ENCODE measurements around the gene RAB11FIP4. TPM values are rescaled to one million over a fixed set of nuclear protein-coding genes. Genes with fewer than 3 reads are reported as not detected.
"Not testable (repeated sequence)": the region's sequence is repeated elsewhere in the genome, so short reads cannot be mapped to it uniquely, and the experiment has no call there.

The RAB11FIP4 gene
- total RNA-seq, 1 donor from 2014 or later: 1.0 TPM

- Histone ChIP-seq H3K36me3 (ENCODE audit: control insufficient read depth in 3 of 3, insufficient read depth in 3 of 3, low read length in 3 of 3) (peaks cover 5 to 13% (median 6%) of the 10 kb centered on the region in 3 donors), H3K27me3 (ENCODE audit: control insufficient read depth in 3 of 3, insufficient read depth in 3 of 3, low read length in 3 of 3) (no peaks in the 10 kb centered on the region), H3K4me3 (ENCODE audit: low read length in 3 of 3) (no peak overlapping the region), H3K4me1 (ENCODE audit: control insufficient read depth in 3 of 3, insufficient read depth in 3 of 3, low read length in 3 of 3) (no peaks in the 10 kb centered on the region), H3K9ac (ENCODE audit: low read depth in 1 of 3, low read length in 3 of 3) (no peak overlapping the region), H3K9me3 (ENCODE audit: control insufficient read depth in 3 of 3, low read length in 3 of 3) (no peaks in the 10 kb centered on the region), H3K27ac (ENCODE audit: low read depth, low read length) (no peak overlapping the region)
Measured at GRCh38 chr17:31371511-31372097, 19.9 kb upstream of the RAB11FIP4 start.

DNA sequence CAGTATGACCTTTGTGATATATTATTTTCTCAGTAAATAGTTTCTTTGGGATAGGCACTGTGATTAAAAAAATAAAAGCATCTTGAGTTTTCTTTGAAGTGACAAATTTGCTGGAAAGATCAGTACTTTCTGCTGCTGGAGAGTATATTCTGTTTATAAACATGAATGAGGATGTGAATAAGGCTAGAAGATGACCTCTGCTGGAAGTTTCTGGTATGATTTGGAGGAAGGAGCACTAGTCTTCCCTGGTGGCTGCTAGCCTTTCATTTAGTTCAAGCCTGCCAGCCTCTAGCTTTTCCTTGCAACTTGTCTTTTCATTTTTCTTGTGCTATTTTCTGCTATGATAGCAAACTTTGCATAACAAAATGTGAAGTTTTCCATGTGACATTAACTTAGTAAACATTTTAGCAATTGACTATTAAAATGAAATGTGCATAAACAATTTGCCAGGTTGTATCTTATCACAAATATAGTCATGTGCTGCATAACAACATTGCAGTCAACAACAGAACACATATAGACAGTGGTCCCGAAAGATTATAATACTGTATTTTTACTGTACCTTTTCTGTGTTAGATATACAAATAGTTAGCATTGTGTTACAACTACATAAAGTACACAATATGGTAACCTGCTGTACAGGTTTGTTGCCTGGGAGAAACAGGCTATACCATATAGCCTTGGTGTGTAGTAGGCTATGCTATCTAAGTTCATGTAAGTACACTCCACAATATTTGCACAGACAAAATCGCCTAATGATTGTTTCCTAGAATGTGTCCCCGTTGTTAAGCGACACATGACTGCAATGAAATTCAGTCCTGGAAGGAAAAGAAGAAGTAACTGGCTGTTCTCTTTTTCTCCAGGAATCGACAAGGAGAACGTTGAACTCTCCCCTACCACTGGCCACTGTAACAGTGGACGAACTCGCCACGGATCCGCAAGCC lies 18.1 kb upstream of the RAB11FIP4 start:
- Histone ChIP-seq H3K9ac (ENCODE audit: low read depth in 1 of 3, low read length in 3 of 3) (no peak overlapping the region), H3K27ac (ENCODE audit: low read depth, low read length) (no peak overlapping the region), H3K36me3 (ENCODE audit: control insufficient read depth in 3 of 3, insufficient read depth in 3 of 3, low read length in 3 of 3) (peaks cover 5 to 13% (median 6%) of the 10 kb centered on the region in 3 donors), H3K4me3 (ENCODE audit: low read length in 3 of 3) (no peak overlapping the region), H3K27me3 (ENCODE audit: control insufficient read depth in 3 of 3, insufficient read depth in 3 of 3, low read length in 3 of 3) (no peaks in the 10 kb centered on the region), H3K9me3 (ENCODE audit: control insufficient read depth in 3 of 3, low read length in 3 of 3) (no peaks in the 10 kb centered on the region), H3K4me1 (ENCODE audit: control insufficient read depth in 3 of 3, insufficient read depth in 3 of 3, low read length in 3 of 3) (no peaks in the 10 kb centered on the region)

- no peak overlapping the region for H3K27ac ChIP-seq (ENCODE audit: low read depth, low read length)
- no peaks in the 10 kb centered on the region for H3K27me3 ChIP-seq (ENCODE audit: control insufficient read depth in 3 of 3, insufficient read depth in 3 of 3, low read length in 3 of 3)
- H3K9me3 ChIP-seq (ENCODE audit: control insufficient read depth in 3 of 3, low read length in 3 of 3): no peaks in the 10 kb centered on the region
- no peak overlapping the region for H3K4me3 ChIP-seq (ENCODE audit: low read length in 3 of 3)
- no peaks in the 10 kb centered on the region for H3K4me1 ChIP-seq (ENCODE audit: control insufficient read depth in 3 of 3, insufficient read depth in 3 of 3, low read length in 3 of 3)
- peaks cover 5 to 13% (median 6%) of the 10 kb centered on the region in 3 donors for H3K36me3 ChIP-seq (ENCODE audit: control insufficient read depth in 3 of 3, insufficient read depth in 3 of 3, low read length in 3 of 3)
- H3K9ac ChIP-seq (ENCODE audit: low read depth in 1 of 3, low read length in 3 of 3): no peak overlapping the region
Measured at GRCh38 chr17:31374094-31374447, 17.4 kb upstream of the RAB11FIP4 start.

- no peaks in the 10 kb centered on the region for H3K27me3 ChIP-seq (ENCODE audit: control insufficient read depth in 3 of 3, insufficient read depth in 3 of 3, low read length in 3 of 3)
- H3K27ac ChIP-seq (ENCODE audit: low read depth, low read length): no peak overlapping the region
- no peak overlapping the region for H3K9ac ChIP-seq (ENCODE audit: low read depth in 1 of 3, low read length in 3 of 3)
- no peak overlapping the region for H3K4me3 ChIP-seq (ENCODE audit: low read length in 3 of 3)
- no peaks in the 10 kb centered on the region for H3K9me3 ChIP-seq (ENCODE audit: control insufficient read depth in 3 of 3, low read length in 3 of 3)
- H3K4me1 ChIP-seq (ENCODE audit: control insufficient read depth in 3 of 3, insufficient read depth in 3 of 3, low read length in 3 of 3): no peaks in the 10 kb centered on the region
- H3K36me3 ChIP-seq (ENCODE audit: control insufficient read depth in 3 of 3, insufficient read depth in 3 of 3, low read length in 3 of 3): peaks cover 5 to 13% (median 6%) of the 10 kb centered on the region in 3 donors
Measured at GRCh38 chr17:31374503-31374902, 17.0 kb upstream of the RAB11FIP4 start.

- Histone ChIP-seq H3K36me3 (ENCODE audit: control insufficient read depth in 3 of 3, insufficient read depth in 3 of 3, low read length in 3 of 3) (peaks cover 4 to 9% (median 8%) of the 10 kb centered on the region in 3 donors), H3K27ac (ENCODE audit: low read depth, low read length) (no peak overlapping the region), H3K9me3 (ENCODE audit: control insufficient read depth in 3 of 3, low read length in 3 of 3) (no peaks in the 10 kb centered on the region), H3K9ac (ENCODE audit: low read depth in 1 of 3, low read length in 3 of 3) (no peak overlapping the region), H3K4me3 (ENCODE audit: low read length in 3 of 3) (no peak overlapping the region), H3K27me3 (ENCODE audit: control insufficient read depth in 3 of 3, insufficient read depth in 3 of 3, low read length in 3 of 3) (no peaks in the 10 kb centered on the region), H3K4me1 (ENCODE audit: control insufficient read depth in 3 of 3, insufficient read depth in 3 of 3, low read length in 3 of 3) (no peaks in the 10 kb centered on the region)
Measured at GRCh38 chr17:31378638-31379037, 12.8 kb upstream of the RAB11FIP4 start.

DNA sequence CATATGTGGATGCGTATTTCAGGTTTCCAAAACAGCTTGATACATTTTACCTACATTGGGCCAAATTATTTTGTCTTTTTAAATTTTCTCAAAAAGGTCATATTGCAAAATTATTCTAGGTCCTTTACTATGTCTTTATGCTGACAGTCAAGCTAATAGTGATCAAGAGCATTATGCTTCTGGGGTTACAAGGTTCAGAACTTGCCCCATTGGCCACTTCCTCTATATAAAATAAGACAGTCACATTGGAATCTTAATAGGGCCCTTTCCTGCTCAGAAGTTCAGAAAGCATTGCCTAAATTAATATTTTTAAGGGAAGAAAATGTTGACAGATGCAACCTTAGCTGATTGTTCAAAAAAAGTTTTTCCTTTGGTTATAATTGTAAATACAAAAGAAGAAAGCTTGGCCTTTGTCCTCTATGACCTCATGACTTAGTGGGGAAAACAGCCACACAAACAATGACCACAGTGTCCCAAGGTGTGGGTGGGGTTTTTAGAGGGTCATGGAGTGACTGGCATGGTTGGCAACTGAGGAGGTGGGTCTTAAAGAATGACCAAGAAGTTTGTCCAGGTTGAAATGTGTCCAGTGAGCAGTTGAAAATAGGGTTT lies 11.8 kb upstream of the RAB11FIP4 start:
- Histone ChIP-seq H3K36me3 (ENCODE audit: control insufficient read depth in 3 of 3, insufficient read depth in 3 of 3, low read length in 3 of 3) (peaks cover 0 to 4% (median 0%) of the 10 kb centered on the region in 3 donors), H3K27me3 (ENCODE audit: control insufficient read depth in 3 of 3, insufficient read depth in 3 of 3, low read length in 3 of 3) (no peaks in the 10 kb centered on the region), H3K4me1 (ENCODE audit: control insufficient read depth in 3 of 3, insufficient read depth in 3 of 3, low read length in 3 of 3) (no peaks in the 10 kb centered on the region), H3K4me3 (ENCODE audit: low read length in 3 of 3) (no peak overlapping the region), H3K27ac (ENCODE audit: low read depth, low read length) (no peak overlapping the region), H3K9ac (ENCODE audit: low read depth in 1 of 3, low read length in 3 of 3) (no peak overlapping the region), H3K9me3 (ENCODE audit: control insufficient read depth in 3 of 3, low read length in 3 of 3) (no peaks in the 10 kb centered on the region)

- peaks cover 0 to 4% (median 0%) of the 10 kb centered on the region in 3 donors for H3K36me3 ChIP-seq (ENCODE audit: control insufficient read depth in 3 of 3, insufficient read depth in 3 of 3, low read length in 3 of 3)
- H3K4me3 ChIP-seq (ENCODE audit: low read length in 3 of 3): no peak overlapping the region
Measured at GRCh38 chr17:31381165-31381668, 10.3 kb upstream of the RAB11FIP4 start.

GRCh38 chr17:31382668-31383275 lies 8.7 kb upstream of the RAB11FIP4 start:
- not testable (repeated sequence) for H3K27ac ChIP-seq (ENCODE audit: low read depth, low read length); H3K9me3 ChIP-seq (ENCODE audit: control insufficient read depth in 3 of 3, low read length in 3 of 3); H3K4me3 ChIP-seq (ENCODE audit: low read length in 3 of 3); H3K27me3 ChIP-seq (ENCODE audit: control insufficient read depth in 3 of 3, insufficient read depth in 3 of 3, low read length in 3 of 3); H3K9ac ChIP-seq (ENCODE audit: low read depth in 1 of 3, low read length in 3 of 3); H3K4me1 ChIP-seq (ENCODE audit: control insufficient read depth in 3 of 3, insufficient read depth in 3 of 3, low read length in 3 of 3); H3K36me3 ChIP-seq (ENCODE audit: control insufficient read depth in 3 of 3, insufficient read depth in 3 of 3, low read length in 3 of 3)

More at GRCh38 chr17:31381165-31381668, 10.3 kb upstream of the RAB11FIP4 start:
- Histone ChIP-seq H3K27ac (ENCODE audit: low read depth, low read length) (no peak overlapping the region), H3K4me1 (ENCODE audit: control insufficient read depth in 3 of 3, insufficient read depth in 3 of 3, low read length in 3 of 3) (no peaks in the 10 kb centered on the region), H3K9ac (ENCODE audit: low read depth in 1 of 3, low read length in 3 of 3) (no peak overlapping the region), H3K9me3 (ENCODE audit: control insufficient read depth in 3 of 3, low read length in 3 of 3) (no peaks in the 10 kb centered on the region), H3K27me3 (ENCODE audit: control insufficient read depth in 3 of 3, insufficient read depth in 3 of 3, low read length in 3 of 3) (no peaks in the 10 kb centered on the region)

- not testable (repeated sequence) for H3K4me1 ChIP-seq (ENCODE audit: control insufficient read depth in 3 of 3, insufficient read depth in 3 of 3, low read length in 3 of 3); H3K36me3 ChIP-seq (ENCODE audit: control insufficient read depth in 3 of 3, insufficient read depth in 3 of 3, low read length in 3 of 3); H3K27ac ChIP-seq (ENCODE audit: low read depth, low read length); H3K9me3 ChIP-seq (ENCODE audit: control insufficient read depth in 3 of 3, low read length in 3 of 3); H3K4me3 ChIP-seq (ENCODE audit: low read length in 3 of 3); H3K9ac ChIP-seq (ENCODE audit: low read depth in 1 of 3, low read length in 3 of 3); H3K27me3 ChIP-seq (ENCODE audit: control insufficient read depth in 3 of 3, insufficient read depth in 3 of 3, low read length in 3 of 3)
Measured at GRCh38 chr17:31383488-31383887, 8.0 kb upstream of the RAB11FIP4 start.
